Stimulated activated CD4-positive, alpha-beta T cell treated with anti-CD3 and anti-CD28 coated beads, TNF-alpha, amount 100 ng/mL, for 24 hours (primary cell): ENCODE data around the gene TNNT2.

Experiments
- DNase-seq, 3 experiments: peaks; one replicate each; pipeline ENCODE4 v3.0.0-alpha.2; 2020; ENCODE audit warnings: low read depth in 3 of 3

Gene TNNT2

GRCh38 chr1:201376464-201377374 lies 761 bp downstream of the TNNT2 start:
- no peak for DNase-seq

DNA sequence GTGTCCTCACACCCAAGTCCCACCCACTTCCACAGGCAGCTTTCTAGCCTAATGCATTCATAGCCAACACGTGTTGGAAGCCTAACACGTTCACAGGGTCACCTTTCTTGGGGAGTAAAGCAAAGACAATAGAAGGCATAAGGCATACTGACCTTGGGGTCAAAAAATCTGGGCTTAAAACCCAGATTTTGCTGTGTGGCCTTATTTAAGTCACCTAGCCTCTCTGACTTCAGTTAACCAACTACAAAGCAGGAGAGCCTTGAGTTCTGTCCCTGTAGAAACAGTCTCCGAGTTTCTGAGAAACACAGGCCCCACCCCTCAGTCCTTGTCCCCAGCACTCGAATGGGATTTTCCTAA lies 1.4 kb downstream of the TNNT2 start:
- no peak for DNase-seq

- DNase-seq = no peak
These were observed 2.3 kb downstream of the TNNT2 start for GRCh38 chr1:201375169-201375568.

DNA sequence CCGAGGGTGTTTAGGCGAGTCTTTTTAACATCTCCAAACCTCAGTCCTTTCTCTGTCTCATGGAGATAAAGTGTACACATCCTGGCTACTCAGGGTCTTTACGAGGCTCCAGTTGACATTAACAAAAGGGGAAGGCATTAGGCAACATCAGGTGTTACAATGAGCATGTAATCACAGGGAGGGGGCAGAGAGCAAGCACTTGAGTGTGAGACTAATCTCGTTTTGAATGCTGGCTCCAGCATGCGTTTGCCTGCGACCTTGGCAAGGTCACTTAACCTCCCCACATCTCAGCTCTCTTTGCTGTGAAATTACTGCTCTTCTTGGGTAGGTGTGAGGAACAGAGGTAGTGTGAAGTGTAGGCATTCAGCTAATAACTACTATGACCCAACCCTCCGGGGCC lies 3.1 kb downstream of the TNNT2 start:
- no peak for DNase-seq

DNA sequence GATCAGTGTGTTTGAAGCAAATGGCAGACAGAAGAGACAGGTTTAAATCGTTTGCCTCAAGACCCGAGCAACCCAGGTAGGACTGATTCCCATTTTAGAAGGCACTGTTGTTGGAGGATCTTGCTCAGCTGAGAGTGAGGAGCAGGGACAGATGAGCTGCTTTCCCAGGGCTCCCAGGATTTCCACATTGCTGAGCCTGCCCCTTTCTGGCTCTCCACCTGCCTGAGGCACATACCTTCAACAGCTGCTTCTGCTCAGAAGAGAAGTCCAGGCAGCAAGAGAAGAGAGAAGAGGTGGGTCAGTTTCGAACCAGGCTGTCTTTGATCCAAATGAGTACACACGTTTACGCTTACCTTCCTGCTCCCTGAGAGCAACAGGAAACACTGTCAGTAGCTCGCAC lies 5.7 kb downstream of the TNNT2 start:
- no peak for DNase-seq

- no peak for DNase-seq
These were observed 6.2 kb downstream of the TNNT2 start for GRCh38 chr1:201371276-201371675.

DNA sequence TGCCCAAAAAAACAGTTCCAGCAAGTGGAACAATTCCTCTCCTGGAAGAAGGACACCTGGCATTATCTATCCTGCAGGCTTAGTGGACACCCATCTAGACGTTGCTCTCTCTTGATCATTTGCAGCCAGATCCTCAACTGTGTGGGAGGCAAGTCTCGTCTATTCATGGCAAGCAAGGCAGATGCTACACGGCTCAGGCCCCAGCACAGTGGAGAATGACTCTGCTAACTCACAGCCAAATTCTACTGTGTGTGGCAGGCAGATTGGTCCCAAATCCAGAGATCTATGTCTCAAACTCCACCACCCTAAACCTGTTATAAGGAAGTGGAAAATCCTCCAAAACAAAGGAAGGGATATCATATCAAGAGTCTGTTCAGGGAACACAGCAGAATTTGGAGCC lies 7.0 kb downstream of the TNNT2 start:
- no peak for DNase-seq

DNA sequence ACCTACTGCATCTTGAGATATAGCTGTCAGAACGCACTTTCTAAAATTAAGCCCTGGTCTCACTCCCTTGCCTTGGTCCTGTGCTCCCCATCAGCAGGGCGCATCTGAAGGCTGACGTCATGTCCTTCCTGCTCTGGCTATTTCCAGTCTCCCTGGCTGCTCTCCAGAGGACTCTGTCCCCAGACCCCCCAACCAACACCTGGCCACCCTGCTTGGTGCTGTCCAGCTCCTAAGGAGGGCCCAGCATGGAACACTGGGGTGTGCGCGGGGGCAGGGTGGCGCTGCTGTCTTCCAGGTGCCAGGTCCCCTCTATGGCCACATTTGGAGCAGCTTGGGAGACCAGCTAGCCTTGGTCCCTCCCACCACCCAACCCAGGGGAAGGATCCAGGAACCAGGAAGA lies 8.3 kb downstream of the TNNT2 start:
- no peak for DNase-seq

DNA sequence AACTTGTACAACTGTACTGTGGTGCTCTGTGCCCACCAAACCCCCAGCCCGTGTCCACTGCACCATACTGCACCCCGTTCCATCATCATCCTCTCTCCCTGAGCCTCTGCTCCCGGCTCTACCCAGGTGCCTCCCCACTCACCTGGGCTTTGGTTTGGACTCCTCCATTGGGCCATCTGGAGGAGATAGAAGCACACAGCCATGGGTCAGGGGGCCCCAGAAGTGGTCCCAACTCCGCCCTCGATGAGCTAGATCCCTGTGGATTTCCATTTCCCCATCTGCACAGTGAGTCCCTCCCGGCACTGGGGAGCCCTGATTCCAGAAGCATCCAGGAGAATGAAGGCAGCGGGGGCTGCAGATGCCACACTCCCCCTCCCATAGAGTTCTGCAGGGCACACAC lies 10.8 kb downstream of the TNNT2 start:
- DNase-seq = no peak

GRCh38 chr1:201365251-201365650 lies 12.2 kb downstream of the TNNT2 start:
- no peak for DNase-seq

DNA sequence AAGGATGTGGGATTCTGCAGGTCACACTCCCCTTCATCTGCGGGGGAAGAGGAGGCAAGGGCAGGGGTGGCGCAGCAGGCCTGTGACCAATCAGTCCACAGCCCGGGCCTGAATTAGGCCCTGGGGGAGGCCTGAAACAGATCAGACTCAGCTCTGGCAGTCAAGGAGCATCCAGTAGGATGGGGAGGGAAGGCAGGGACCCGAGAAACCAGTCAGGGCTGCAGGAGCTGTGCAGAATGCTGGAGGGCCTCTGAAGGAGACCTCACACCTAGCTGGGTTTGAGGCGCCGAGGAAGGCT lies 12.7 kb downstream of the TNNT2 start:
- no peak for DNase-seq

GRCh38 chr1:201363467-201363866 lies 14.0 kb downstream of the TNNT2 start:
- no peak for DNase-seq

DNA sequence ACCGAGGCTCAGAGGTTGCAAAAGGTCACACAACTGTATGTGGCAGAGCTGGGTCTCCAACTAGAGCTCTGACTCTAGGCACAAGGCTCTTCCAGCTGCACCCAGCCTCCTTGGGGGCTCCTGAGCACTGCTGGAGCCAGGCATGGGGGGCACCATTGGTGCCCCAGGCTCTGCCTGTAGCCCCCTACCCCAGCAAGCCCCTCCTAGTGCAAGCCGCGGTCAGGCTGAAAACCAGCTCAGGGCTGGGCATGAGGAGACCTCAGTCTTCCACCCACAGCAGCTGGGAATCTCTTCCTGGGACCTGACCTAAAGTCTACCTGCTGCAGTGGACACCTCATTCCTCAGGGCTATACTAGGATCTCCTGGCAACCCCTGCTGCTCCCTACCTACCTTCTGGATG lies 14.6 kb downstream of the TNNT2 start:
- no peak for DNase-seq

GRCh38 chr1:201361652-201362504 lies 15.6 kb downstream of the TNNT2 start:
- peak in 1 of 3 experiments; percentile 22 for DNase-seq

- DNase-seq = no peak
These were observed 16.4 kb downstream of the TNNT2 start for GRCh38 chr1:201360901-201361651.

DNA sequence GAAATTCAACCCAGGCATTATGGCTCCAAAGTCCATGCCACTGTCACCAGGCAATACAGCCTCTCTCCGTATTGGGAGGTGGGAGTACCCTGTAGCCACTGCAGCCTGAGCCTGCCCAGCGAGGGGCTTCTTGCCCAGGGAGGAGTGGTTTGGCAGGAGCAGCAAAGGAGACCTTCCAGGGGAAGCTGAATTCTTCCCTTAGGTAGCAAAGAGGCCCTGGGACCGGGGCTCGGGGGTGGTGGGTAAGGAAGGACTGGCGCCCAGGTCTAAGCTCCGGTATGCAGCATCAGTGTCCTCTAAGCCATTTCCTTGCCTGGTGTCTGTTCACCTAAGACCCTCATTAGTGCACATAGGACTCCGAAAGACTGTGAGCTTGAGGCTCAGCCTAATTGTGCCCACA lies 17.0 kb downstream of the TNNT2 start:
- no peak for DNase-seq

DNA sequence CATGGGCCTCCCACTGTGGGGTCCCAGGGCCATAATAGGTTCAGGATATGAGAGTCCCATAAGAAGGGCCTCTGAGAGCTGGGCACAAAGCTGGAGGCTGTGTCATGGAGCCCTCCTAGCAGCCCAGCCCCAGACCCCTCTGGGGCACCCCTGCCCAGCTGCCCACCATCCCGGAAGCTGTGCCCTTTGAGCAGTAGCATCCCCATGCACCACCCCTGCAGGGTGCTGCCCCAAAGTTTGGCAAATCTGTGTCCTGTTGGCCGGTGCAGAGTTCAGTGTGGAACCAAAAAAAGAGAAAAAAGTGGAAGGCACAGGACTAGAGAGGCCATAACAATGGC lies 17.6 kb downstream of the TNNT2 start:
- no peak for DNase-seq

- DNase-seq = no peak
These were observed 18.2 kb downstream of the TNNT2 start for GRCh38 chr1:201359031-201359872.

GRCh38 chr1:201358596-201358995 lies 18.9 kb downstream of the TNNT2 start:
- no peak for DNase-seq

DNA sequence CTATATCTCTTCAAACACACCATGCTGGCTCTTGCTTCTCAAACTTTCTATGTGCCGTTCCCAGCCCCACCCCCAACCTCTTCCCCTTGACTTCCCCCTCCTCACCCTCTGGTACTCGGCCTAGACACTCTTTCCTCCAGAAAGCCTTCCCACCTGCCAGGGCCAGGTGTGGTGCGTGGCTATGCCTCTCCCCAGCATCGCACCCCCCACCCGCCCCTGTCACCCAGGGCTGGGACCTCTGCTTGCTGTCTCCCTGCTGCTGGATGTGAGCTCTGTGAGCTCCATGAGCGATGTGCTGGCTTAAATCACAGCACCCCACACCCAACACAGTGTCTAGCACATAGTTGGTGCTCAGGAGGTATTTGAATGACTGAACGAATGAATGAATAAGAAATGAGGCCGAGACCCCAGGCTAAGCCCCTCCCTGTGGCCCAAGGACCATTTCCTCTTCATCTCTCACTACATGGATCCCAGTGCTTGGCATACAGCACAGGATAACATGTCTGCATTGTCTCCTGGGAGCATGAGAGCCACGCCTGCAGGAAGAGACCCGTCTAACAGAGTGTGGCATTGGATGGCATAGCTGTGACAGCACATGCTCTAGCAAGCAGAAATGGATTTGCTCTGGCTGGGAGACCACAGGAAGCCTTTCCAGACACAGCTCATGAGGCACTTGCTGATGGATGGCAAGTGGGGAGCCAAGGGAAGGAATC lies 19.7 kb downstream of the TNNT2 start:
- DNase-seq = no peak

GRCh38 chr1:201357211-201357610 lies 20.3 kb downstream of the TNNT2 start:
- DNase-seq = no peak
